GM12892 (cell line): Measurements from ENCODE around the gene DEFB113.
"Not testable (repeated sequence)": the region's sequence is repeated elsewhere in the genome, so short reads cannot be mapped to it uniquely, and the experiment has no call there.

Experiments used
- DNase-seq: peaks from one replicate; pipeline ENCODE4 v3.0.0; 2011; ENCODE audit not compliant: insufficient read length
- FAIRE-seq: peaks from 2 replicates; lab custom pipeline; 2011; peaks lifted over from hg19 to GRCh38; lab: Jason Lieb, UNC
- POLR2A ChIP-seq: IDR thresholded peaks from 2 replicates; pipeline ENCODE4 v1.6.1; 2011; ENCODE audit warnings: low read depth, low read length, control low read depth
- POLR2AphosphoS5 ChIP-seq: IDR thresholded peaks from 2 replicates; pipeline ENCODE4 v1.6.1; 2011; ENCODE audit warnings: low read depth, low read length, control low read depth
- TAF1 ChIP-seq: IDR thresholded peaks from 2 replicates; pipeline ENCODE4 v1.6.1; 2011; ENCODE audit warnings: low read depth, mild to moderate bottlenecking, control low read depth, low read length, borderline replicate concordance

Gene DEFB113

GRCh38 chr6:49966334-49966733, 3.1 kb downstream of the DEFB113 start:
- FAIRE-seq (no peak), DNase-seq (no peak)
- TF ChIP-seq POLR2A (no peak), POLR2AphosphoS5 (no peak), TAF1 (no peak)

DNA sequence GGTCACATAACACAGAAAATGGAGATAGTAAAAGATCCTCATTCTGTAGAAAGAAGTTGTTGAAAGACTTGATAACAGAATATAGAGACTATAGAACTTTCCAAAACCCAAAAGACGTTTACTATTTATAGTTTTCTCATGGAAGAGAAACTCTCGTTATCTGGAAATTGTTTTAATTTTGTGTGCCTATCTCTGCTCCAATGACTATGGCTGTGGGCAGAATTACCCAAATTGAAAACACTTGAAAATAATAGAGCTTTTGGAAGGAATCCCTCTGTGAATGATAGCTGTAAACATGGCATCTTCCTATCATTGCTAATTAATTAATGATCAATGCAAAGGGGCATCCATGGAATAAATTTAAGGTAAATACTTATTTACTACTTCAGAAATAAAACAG, 5.4 kb downstream of the DEFB113 start, which contains the start of gene DEFB114:
Gene DEFB114, minus strand, starts transcription at position 101 of the 400 bp plus-strand sequence. Its CDS starts 59 bp downstream, at position 42.
- DNase-seq, result no peak
- TF ChIP-seq POLR2A, result no peak
- no peak for TF ChIP-seq POLR2AphosphoS5
- no peak for TF ChIP-seq TAF1
- no peak for FAIRE-seq

GRCh38 chr6:49958180-49958579, 11.2 kb downstream of the DEFB113 start:
- FAIRE-seq, result no peak
- no peak for DNase-seq
- TF ChIP-seq TAF1, result no peak
- TF ChIP-seq POLR2A, result no peak
- no peak for TF ChIP-seq POLR2AphosphoS5

DNA sequence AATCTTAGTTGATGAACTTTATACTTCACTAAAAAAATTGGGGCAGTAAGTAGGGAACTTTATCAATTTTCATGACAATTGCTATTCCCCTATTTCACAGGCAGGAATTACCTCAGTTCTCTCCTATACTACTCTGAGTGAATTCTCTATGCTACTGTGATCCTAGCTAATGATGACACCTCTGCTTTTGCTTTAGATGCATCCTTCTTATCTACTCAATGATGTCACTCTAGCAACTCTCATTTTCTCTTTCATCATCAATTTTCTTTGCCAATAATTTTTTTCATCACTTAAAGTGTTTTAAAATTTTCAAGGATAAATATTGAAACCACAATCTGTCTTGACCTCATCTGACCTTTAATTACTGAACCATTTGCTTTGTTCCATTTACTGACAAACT, 13.6 kb downstream of the DEFB113 start:
- no peak for FAIRE-seq
- TF ChIP-seq TAF1 (no peak), POLR2A (no peak), POLR2AphosphoS5 (no peak)
- no peak for DNase-seq

GRCh38 chr6:49951926-49952325, 17.5 kb downstream of the DEFB113 start:
- FAIRE-seq, result no peak
- no peak for TF ChIP-seq TAF1
- TF ChIP-seq POLR2A, result no peak
- no peak for TF ChIP-seq POLR2AphosphoS5
- DNase-seq, result no peak

DNA sequence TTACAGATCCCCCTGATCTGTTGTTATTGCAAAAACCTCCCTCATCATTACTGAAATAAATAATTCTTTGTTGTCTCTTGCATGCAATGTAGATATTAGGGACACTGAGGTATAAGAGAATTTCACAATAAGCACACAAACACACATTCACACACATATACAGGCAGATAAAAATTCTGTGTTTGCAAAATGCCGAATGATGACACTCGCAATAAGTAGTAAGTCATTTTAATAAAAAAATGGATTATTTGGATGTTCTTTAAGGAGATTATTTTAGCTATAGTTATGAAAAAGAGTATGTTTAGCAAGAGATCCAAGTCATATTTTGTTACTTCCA, 19.0 kb downstream of the DEFB113 start:
- no peak for FAIRE-seq
- TF ChIP-seq POLR2A (no peak), POLR2AphosphoS5 (no peak), TAF1 (no peak)
- no peak for DNase-seq

GRCh38 chr6:49949062-49949461, 20.4 kb downstream of the DEFB113 start:
- no peak for TF ChIP-seq POLR2A
- no peak for TF ChIP-seq POLR2AphosphoS5
- TF ChIP-seq TAF1, result no peak
- no peak for FAIRE-seq

GRCh38 chr6:49946835-49947234, 22.6 kb downstream of the DEFB113 start:
- TF ChIP-seq TAF1 (no peak), POLR2AphosphoS5 (no peak), POLR2A (no peak)
- DNase-seq (no peak), FAIRE-seq (peak; percentile 50)

More at GRCh38 chr6:49949062-49949461, 20.4 kb downstream of the DEFB113 start:
- no peak for DNase-seq

DNA sequence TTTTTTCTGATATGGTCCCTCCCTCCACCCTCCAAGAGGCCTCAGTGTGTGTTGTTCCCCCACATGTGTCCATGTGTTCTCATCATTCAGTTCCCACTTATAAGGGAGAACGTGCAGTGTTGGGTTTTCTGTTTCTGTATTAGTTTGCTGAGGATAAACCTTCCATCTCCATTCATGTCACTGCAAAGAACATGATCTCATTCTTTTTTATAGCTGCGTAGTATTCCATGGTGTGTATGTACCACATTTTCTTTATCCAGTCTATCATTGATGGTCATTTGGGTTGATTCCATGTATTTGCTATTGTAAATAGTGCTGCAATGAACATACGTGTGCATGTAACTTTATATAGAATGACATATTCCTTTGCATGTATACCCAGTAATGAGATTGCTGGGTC, 25.4 kb downstream of the DEFB113 start:
- not testable (repeated sequence) for DNase-seq, FAIRE-seq

DNA sequence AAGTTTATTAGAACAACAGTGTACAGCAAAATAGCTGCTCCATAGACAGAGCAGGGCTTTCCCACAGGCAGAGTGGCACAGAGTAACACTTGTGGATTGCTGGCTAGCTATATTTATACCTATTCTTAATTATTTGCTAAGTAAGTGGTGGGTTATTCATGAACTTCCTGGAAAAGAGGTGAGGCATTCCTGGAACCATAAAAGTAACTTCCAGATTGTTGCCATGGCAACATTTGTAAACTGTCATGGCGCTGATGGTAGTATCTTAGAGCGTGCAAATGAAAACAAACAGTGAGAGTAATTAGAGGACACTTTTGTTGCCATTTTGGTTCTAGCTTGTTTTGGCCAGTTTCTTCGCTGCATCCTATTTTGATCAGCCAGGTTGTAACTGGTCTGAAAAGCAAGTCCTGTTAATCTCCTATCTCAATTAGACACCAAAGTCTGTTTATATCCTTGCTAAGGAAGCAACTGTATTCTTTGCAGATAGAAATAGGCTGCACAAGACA, 29.4 kb downstream of the DEFB113 start:
- no peak for FAIRE-seq
- no peak for TF ChIP-seq TAF1
- no peak for TF ChIP-seq POLR2AphosphoS5
- no peak for TF ChIP-seq POLR2A
- no peak for DNase-seq

- FAIRE-seq (no peak), DNase-seq (no peak)
- TF ChIP-seq TAF1 (no peak), POLR2AphosphoS5 (no peak), POLR2A (no peak)
Observed at GRCh38 chr6:49937811-49938210, 31.6 kb downstream of the DEFB113 start.

- FAIRE-seq, result no peak
- DNase-seq, result no peak
- TF ChIP-seq TAF1 (no peak), POLR2A (no peak), POLR2AphosphoS5 (no peak)
Observed at GRCh38 chr6:49937017-49937416, 32.4 kb downstream of the DEFB113 start.

DNA sequence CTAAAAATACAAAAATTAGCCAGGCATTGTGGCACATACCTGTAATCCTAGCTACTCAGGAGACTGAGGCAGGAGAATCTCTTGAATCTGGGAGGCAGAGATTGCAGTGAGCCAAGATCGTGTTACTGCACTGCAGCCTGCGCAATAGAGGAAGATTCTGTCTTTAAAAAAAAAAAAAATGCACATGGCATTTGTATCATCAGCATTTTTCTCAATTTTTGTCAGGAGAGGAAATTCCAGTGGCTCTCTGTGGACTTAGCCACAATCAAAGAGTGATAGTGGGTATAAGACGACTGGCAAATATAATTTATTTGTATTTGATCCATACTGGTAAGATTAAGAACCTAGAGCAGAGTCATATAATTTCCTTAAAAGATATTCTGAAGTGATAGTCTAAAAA, 34.0 kb downstream of the DEFB113 start:
- no peak for FAIRE-seq
- DNase-seq, result no peak
- TF ChIP-seq POLR2AphosphoS5, result no peak
- no peak for TF ChIP-seq POLR2A
- no peak for TF ChIP-seq TAF1

DNA sequence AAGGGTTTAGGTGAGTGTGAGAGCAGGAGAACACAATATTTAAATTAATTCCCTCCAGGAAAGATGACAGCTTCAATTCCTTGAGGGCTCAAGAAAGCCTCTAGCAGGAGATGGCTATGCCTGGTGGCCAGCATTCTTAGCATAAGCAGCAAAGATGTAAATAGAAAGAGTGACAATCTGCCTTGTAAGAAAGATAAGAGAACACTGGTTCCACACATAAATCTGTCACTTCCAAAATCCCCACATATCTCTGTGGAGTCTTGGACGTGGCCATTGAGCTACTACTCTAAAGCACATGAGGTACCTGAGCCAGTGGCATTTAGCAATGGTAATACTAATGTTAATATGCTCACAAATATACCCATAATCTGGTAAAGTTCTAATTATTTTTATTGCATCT, 34.7 kb downstream of the DEFB113 start:
- no peak for TF ChIP-seq POLR2AphosphoS5
- no peak for TF ChIP-seq TAF1
- no peak for TF ChIP-seq POLR2A
- FAIRE-seq (no peak), DNase-seq (no peak)
